ENCODE measurements around the gene MFSD1.

GRCh38 chr3:158777161-158777873 is 24.5 kb upstream of the MFSD1 start:
- no peak for TF ChIP-seq MAFK (IDR thresholded peaks at IDR 0.05; ENCODE audit: low read depth, low read length)
- no peak for TF ChIP-seq POLR2A (IDR thresholded peaks at IDR 0.05; ENCODE audit: low read depth, low read length)
- no peak for TF ChIP-seq CEBPB (IDR thresholded peaks at IDR 0.05; ENCODE audit: low read depth, low read length)
- TF ChIP-seq CTCF (conservative IDR thresholded peaks at IDR 0.05; ENCODE audit: low read depth, low read length): no peak
- no peak for TF ChIP-seq RAD21 (IDR thresholded peaks at IDR 0.05; ENCODE audit: low read length)
- TF ChIP-seq FOS (IDR thresholded peaks at IDR 0.05; ENCODE audit: low read depth, low read length): no peak
- no peak for TF ChIP-seq RCOR1 (IDR thresholded peaks at IDR 0.05; ENCODE audit: insufficient replicate concordance, low read length)
- no peak for TF ChIP-seq RFX5 (IDR thresholded peaks at IDR 0.05; ENCODE audit: low read depth, low read length)
- no peak for TF ChIP-seq ELK1 (IDR thresholded peaks at IDR 0.05; ENCODE audit: borderline replicate concordance, low read depth, low read length)
- TF ChIP-seq USF2 (IDR thresholded peaks at IDR 0.05; ENCODE audit: low read depth, low read length): no peak
- TF ChIP-seq SMC3 (IDR thresholded peaks at IDR 0.05; ENCODE audit: low read depth, low read length): no peak

Data from IMR-90 (cell line).